ENCODE results near the gene PRDX5. TPM values are rescaled to one million over a fixed set of nuclear protein-coding genes. Genes with fewer than 3 reads are reported as not detected.

Gene PRDX5
- total RNA-seq, 2 experiments from 2014 or later, result 31.7 to 33.1 TPM

DNA sequence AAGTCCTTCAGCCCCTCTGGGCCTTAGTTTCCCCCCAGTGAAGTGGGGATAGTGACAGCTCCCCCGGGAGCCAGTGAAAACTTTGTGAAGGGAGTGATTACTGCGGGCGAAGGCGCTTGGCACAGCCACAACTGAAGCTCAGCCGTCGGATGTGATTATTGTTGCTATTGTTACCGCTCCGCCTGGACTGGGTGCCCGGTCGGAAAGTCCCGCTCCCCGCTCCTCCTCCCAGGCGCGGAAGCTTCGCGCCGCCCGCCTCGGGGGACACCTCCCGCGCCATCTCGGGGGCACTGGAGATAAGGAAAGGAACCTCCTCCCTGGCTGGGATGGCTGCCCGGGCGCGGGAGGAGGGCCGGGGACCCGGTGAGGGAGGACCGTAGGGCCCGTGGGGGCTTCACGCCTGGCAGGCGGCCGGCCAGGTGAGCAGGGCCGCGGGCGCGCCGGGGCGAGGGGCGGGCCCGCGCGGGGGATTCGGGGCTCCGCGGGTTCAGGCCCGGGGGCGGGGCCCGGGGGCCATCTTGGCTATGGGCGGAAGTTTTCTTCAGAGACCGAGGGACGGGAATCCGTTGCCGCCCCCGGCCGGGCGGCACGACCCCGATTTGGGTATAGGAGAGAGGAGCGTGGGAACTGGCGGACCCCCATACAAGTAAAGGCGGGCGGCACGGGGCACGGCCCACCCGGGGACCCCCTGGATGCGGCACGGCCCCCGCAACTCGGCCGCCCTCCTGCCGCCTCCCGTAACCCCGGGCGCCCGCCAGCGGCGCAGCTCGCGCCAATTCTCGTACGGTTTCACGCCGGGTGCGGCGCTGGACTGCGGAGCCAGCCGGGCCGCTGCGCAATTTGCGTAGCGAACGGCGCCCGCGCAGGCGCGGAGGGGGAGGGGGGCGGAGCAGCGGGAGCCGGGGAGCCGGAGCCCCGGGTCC lies 32.7 kb upstream of the PRDX5 start, which contains the start of gene GPR137:
TSS of gene GPR137 (plus strand) at position 887 of the 923 bp plus-strand sequence. CDS start 677 bp downstream, outside the sequence.
- ATAC-seq (ENCODE audit: poor library complexity) (peak; percentile 65), DNase-seq (peak; percentile 85 to 97 (median 90))
- ChIA-PET CTCF (interaction anchor here (0.9 to 5.8 kb wide), 6 partner anchors 14 to 81 kb away, joined by 3 to 36 read pairs (median 15); partner anchors contain the start of genes CATSPERZ and PRDX5), POLR2A (interaction anchor here (0.8 to 5.3 kb wide), 17 partner anchors 11 to 1620 kb away, joined by 3 to 125 read pairs (median 6); partner anchors contain the start of genes C11orf98, CATSPERZ, CSKMT and ESRRA)
- H3K4me1 Mint-ChIP-seq (ENCODE audit: low read depth), result peaks cover 21% of the 10 kb centered on the region
- Histone ChIP-seq H3K4me1 (ENCODE audit: insufficient read depth, low read length) (peaks cover 37% of the 10 kb centered on the region), H3K27me3 (ENCODE audit: control insufficient read depth in 1 of 2, insufficient read depth in 2 of 2, low read length in 2 of 2) (peaks cover under 1 to 3% of the 10 kb centered on the region in 2 experiments), H3K9me3 (ENCODE audit: control insufficient read depth in 1 of 2, insufficient read depth in 1 of 2, low read length in 2 of 2) (no peaks in the 10 kb centered on the region), H3K27ac (ENCODE audit: low read depth in 1 of 2, low read length in 2 of 2) (peak within 1 kb of the TSS; percentile 99 to 100), H3K36me3 (ENCODE audit: insufficient read depth, low read length) (peaks cover 13% of the 10 kb centered on the region), H3K4me3 (ENCODE audit: low read length) (peak within 1 kb of the TSS; percentile 97)
- intact Hi-C loops (cut with DNase I, micrococcal nuclease), result loop anchor here (1.0 to 2.0 kb wide), 5 partner anchors 15 to 44 kb away; partner anchors contain the start of genes FKBP2 (in 2 of the 2) and TRMT112 (in 1 of the 2)
- no peak for TF ChIP-seq CTCF (IDR thresholded peaks at IDR 0.05)
- H3K36me3 Mint-ChIP-seq (ENCODE audit: low read depth), result peaks cover 5% of the 10 kb centered on the region
- H3K4me3 Mint-ChIP-seq, result peak within 1 kb of the TSS; percentile 93
- H3K27ac Mint-ChIP-seq, result peak within 1 kb of the TSS; percentile 97
- no peaks in the 10 kb centered on the region for H3K9me3 Mint-ChIP-seq
- peaks cover under 1% of the 10 kb centered on the region for H3K27me3 Mint-ChIP-seq

- H3K9me3 ChIP-seq (ENCODE audit: control insufficient read depth in 1 of 2, insufficient read depth in 1 of 2, low read length in 2 of 2), result peaks cover 0 to 4% of the 10 kb centered on the region in 2 experiments
- Mint-ChIP-seq H3K27ac (peak overlapping the region; percentile 88), H3K27me3 (peaks cover 8% of the 10 kb centered on the region), H3K4me1 (ENCODE audit: low read depth) (peaks cover 26% of the 10 kb centered on the region), H3K36me3 (ENCODE audit: low read depth) (peaks cover 5% of the 10 kb centered on the region), H3K9me3 (no peaks in the 10 kb centered on the region), H3K4me3 (peak overlapping the region; percentile 90)
- peaks cover 40% of the 10 kb centered on the region for H3K4me1 ChIP-seq (ENCODE audit: insufficient read depth, low read length)
- ChIA-PET CTCF (interaction anchor here (0.6 to 3.9 kb wide), 4 partner anchors 15 to 1519 kb away, joined by 3 to 21 read pairs (median 15); partner anchors contain the start of gene CATSPERZ), POLR2A (interaction anchor here (1.5 to 5.3 kb wide), 8 partner anchors 16 to 1621 kb away, joined by 4 to 125 read pairs (median 11); partner anchors contain the start of genes C11orf98, CSKMT, ESRRA and PPP1R14B)
- DNase-seq (peak in 3 of 14 experiments; percentile 22 to 68 (median 57)), ATAC-seq (ENCODE audit: poor library complexity) (no peak)
- intact Hi-C loops (cut with DNase I, micrococcal nuclease), result loop anchor here (1.0 to 2.0 kb wide), 6 partner anchors 16 to 45 kb away; partner anchors contain the start of genes FKBP2 (in 2 of the 2) and TRMT112 (in 1 of the 2)
- peaks cover 10 to 12% of the 10 kb centered on the region in 2 experiments for H3K27me3 ChIP-seq (ENCODE audit: control insufficient read depth in 1 of 2, insufficient read depth in 2 of 2, low read length in 2 of 2)
- peak overlapping the region; percentile 59 to 99 for H3K27ac ChIP-seq (ENCODE audit: low read depth in 1 of 2, low read length in 2 of 2)
- H3K36me3 ChIP-seq (ENCODE audit: insufficient read depth, low read length), result peaks cover 13% of the 10 kb centered on the region
- peak overlapping the region; percentile 97 for H3K4me3 ChIP-seq (ENCODE audit: low read length)
- TF ChIP-seq CTCF (IDR thresholded peaks at IDR 0.05), result no peak
Observed at GRCh38 chr11:64285885-64286800, 31.8 kb upstream of the PRDX5 start.
